NCI-H1417 (cell line): ENCODE data around the gene PCNX2.
"Not testable (repeated sequence)": the region's sequence is repeated elsewhere in the genome, so short reads cannot be mapped to it uniquely, and the experiment has no call there.

Source experiments
- DNase-seq, 3 experiments: peaks; one replicate each; lab custom pipeline; 2025; lab: John Stamatoyannopoulos, UW

Gene PCNX2

DNA sequence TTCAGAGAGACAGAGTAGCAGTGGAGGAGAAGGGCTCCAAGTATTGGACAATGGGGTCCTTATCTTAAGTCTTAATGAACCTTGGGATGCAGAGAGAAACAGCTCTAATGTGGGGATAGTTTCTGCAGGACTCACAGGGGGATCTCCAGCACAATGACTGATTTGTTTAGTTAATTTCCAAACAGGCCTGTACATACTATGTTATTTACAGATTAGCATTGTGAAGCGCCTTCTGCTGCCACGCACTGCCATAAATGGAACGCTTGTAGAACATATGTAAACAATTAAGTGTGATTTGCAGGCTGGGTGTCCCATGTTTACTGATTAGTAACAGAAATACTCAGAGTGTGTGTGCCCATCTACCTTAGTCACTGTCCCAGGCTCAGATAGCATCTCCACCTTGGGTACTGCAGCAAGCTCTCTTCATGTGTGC, 289.0 kb downstream of the PCNX2 start:
- DNase-seq: peak in 2 of 3 experiments; percentile 3 to 35

- DNase-seq: no peak
Observed at GRCh38 chr1:233006108-233006507, 289.4 kb downstream of the PCNX2 start.

DNA sequence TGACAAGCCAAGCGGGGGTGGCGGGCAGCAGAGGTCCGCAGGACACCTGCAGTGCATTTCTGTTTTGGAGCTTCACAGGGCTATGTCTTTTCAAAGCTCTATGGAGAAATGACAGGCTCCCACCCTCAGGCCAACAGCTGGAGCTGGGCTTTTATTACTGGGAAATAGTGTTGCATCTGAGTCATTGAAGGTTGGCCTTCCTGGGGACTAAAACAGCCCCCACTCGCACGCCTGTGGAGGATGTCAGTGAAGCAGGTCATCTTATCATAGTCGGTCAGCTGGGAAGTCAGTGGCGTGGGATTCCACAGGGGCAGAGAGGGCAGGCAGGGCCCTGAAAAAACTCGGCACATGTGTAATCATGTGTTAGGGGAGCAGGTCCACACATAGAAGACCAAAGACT, 289.8 kb downstream of the PCNX2 start:
- DNase-seq: no peak

- DNase-seq: peak; percentile 59 to 88 (median 65)
Observed at GRCh38 chr1:233005156-233005555, 290.4 kb downstream of the PCNX2 start.

DNA sequence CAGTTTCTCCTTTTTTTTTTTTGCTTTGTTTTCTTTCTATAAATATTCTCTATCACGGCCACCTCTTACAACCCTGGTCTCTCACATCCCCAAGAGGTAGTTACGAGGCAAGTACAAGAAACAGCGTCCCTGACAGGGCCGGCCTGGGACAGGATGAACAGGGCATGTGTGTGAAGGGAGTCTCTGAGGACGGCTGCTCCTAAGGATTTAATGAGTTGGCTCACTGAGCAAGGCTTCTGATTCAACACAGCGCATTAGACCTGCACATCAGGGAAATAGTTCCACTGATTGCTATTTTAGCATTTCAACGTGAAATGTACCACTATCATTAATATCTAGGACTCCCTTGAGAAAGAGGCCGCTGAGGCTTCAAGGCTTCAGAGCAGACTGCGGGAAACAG, 291.1 kb downstream of the PCNX2 start:
- DNase-seq: no peak

- DNase-seq: not testable (repeated sequence)
Observed at GRCh38 chr1:233003638-233004037, 291.9 kb downstream of the PCNX2 start.

DNA sequence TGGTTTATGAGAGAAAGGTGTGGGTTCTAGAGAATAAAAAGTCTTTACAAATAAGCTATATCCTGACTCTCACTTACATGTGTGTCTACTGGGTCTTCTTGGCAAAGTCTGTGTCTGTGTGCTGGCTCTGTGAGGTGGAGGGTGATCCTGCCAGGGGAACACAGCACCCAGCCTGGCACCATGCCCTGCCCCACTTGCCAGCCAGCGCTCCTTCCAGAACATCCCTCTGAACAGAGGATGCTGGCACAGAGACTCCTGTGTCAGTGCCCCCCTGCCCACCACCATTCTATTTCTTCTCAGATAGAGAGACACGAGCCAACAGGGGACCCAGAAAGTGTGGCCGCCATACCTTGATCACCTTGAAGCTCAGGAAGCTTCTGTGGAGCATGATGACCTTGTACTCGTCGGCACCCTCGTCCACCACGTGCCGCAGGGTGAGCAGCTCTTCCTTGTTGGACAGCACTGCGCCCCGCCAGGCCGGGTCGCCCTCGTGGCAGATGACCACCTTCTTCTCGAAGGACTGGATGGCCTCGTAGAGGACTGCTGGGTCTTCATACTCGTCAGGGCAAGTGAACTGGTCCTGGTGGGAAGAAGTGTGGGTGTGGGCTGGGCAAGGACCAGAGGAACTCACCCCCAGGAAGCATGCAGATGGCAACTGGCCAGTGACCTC, 295.4 kb downstream of the PCNX2 start:
- DNase-seq: no peak

GRCh38 chr1:232998646-232999045, 296.9 kb downstream of the PCNX2 start:
- DNase-seq: no peak

DNA sequence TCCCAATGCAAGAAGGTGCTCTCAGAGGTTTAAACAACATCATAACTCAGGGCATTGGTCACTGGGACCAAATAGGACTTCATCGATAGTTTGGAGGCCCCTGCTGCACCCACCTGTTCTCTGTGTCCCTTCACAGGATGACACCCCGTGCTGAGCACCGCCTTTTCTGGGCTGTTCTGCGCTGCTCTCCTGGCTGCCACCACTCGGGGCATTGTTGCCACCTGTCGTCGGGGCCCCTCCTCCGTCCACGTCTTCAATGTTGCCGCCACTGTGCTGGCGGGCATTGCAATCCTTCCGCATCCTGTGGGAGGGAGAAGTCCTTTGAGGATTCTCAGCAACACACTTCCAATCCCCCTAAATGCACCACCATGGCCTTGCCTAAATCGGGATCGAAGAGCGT, 297.4 kb downstream of the PCNX2 start:
- no peak for DNase-seq

GRCh38 chr1:232996143-232996542, 299.4 kb downstream of the PCNX2 start:
- DNase-seq: no peak

- DNase-seq: no peak
Observed at GRCh38 chr1:232995189-232995588, 300.3 kb downstream of the PCNX2 start.

- DNase-seq: no peak
Observed at GRCh38 chr1:232993555-232993954, 302.0 kb downstream of the PCNX2 start.

DNA sequence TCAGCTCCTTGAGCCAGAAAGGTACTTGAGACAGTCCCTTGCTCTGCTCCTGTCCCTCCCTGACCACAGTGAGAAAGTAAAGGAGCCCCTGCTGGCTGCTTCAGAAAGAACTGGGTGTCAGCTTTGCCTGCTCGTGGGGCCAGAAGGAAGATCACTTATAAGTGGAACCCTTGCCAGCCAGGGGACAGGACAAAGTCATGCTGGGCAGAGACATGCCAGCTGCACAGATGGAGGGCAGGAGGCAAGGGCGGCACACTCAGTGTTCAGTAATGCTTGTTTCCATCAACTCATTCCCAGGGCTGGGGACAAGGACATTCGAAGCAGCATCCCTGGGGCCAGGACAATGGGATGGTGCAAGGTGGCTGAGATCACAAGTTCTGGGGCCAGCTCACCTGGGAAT, 303.3 kb downstream of the PCNX2 start:
- no peak for DNase-seq

GRCh38 chr1:232991238-232991637, 304.3 kb downstream of the PCNX2 start:
- no peak for DNase-seq

- no peak for DNase-seq
Observed at GRCh38 chr1:232990176-232991128, 305.1 kb downstream of the PCNX2 start.

- no peak for DNase-seq
Observed at GRCh38 chr1:232988572-232989040, 306.9 kb downstream of the PCNX2 start.

- DNase-seq: no peak
Observed at GRCh38 chr1:232987774-232988140, 307.8 kb downstream of the PCNX2 start.

DNA sequence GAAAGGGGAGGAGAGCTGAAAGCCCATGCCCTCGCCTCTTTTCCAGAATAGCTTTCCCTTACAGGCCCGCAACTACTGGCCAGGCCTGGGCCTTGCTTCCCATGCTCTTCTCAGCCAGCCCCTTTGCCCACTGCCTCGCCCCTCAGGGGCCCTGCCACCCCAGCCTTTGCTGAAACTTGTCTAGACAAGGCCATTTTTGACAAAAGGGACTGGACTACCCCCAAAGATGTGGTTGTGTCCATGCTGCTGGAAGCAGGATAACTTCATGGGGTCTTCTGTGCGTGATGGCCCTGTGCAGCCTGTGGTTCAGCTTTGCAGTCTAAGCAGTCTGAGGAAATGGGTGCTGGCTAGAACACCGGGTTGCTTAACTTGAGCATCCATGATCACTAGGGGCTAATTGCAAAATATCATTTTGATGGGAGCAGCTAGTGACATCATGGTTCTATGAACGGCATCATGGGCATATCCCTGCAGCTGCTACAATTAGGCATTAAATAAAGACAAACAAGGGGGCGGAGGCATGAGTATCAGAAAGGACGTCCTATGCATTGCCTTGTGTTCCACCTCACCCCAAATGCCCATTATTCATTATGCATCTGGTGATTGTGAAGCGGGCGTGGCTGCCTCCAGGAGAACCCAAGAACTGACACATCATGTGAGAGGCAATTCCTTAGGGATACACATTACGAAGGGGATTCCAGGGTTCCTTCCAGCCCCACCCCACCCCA, 308.3 kb downstream of the PCNX2 start:
- no peak for DNase-seq

DNA sequence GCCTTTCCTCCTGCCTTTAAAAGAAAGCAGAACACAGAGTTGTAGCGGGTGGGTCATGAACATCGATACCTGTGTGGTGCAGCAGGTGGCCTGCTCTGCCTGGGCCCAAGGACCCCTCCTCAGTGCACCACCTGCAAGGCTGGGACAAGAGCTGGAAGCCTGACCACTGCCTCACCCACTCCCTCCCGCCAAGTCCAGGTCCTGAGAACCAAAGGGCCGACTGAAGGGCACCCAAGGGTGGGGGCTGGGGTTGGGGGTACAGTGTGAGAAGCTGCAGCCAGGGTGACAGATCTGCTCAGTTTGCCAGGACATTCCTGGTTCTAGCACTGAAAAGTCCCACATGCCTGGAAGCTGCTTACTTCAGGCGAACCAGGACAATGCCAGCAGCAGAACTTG, 309.0 kb downstream of the PCNX2 start:
- no peak for DNase-seq

- no peak for DNase-seq
Observed at GRCh38 chr1:232985882-232986526, 309.5 kb downstream of the PCNX2 start.

- DNase-seq: no peak
Observed at GRCh38 chr1:232984577-232985425, 310.7 kb downstream of the PCNX2 start.
